Measurements from ENCODE around the gene ATOX1. TPM values are rescaled to one million over a fixed set of nuclear protein-coding genes. Genes with fewer than 3 reads are reported as not detected.

Gene ATOX1
- total and polyA plus RNA-seq, 2 of the 13 experiments (the other 11 are each of a cell fraction or from before 2014, with no cell fraction given): 62.4 to 124 TPM

GRCh38 chr5:151694035-151694485 is 64.4 kb downstream of the ATOX1 start (continued):
- no peak for TF ChIP-seq HIC2 (CRISPR knock-in tag; IDR thresholded peaks at IDR 0.05; ENCODE audit: low read depth)
- no peak for TF ChIP-seq ZC3H4 (CRISPR knock-in tag; IDR thresholded peaks at IDR 0.05; ENCODE audit: borderline replicate concordance)
- TF ChIP-seq POLR2AphosphoS5 (IDR thresholded peaks at IDR 0.05; ENCODE audit: low read depth, low read length): no peak
- no peak for TF ChIP-seq PAX8 (CRISPR knock-in tag; IDR thresholded peaks at IDR 0.05; ENCODE audit: borderline replicate concordance)
- TF ChIP-seq ZMAT3 (CRISPR knock-in tag; conservative IDR thresholded peaks at IDR 0.05): no peak
- TF ChIP-seq ARID5B (CRISPR knock-in tag; IDR thresholded peaks at IDR 0.05): peak; percentile 91
- no peak for TF ChIP-seq HOXD1 (CRISPR knock-in tag; IDR thresholded peaks at IDR 0.05)
- TF ChIP-seq ZSCAN9 (CRISPR knock-in tag; IDR thresholded peaks at IDR 0.05; ENCODE audit: borderline replicate concordance): no peak
- TF ChIP-seq IRF1 (CRISPR knock-in tag; IDR thresholded peaks at IDR 0.05; ENCODE audit: low read depth): no peak
- TF ChIP-seq PAXIP1 (CRISPR knock-in tag; conservative IDR thresholded peaks at IDR 0.05): peak; percentile 64
- TF ChIP-seq ZFAT (CRISPR knock-in tag; conservative IDR thresholded peaks at IDR 0.05): no peak
- 0 out of 2 replicates have a peak, but pooled peaks have one; percentile 30 for TF ChIP-seq GATAD1 (CRISPR knock-in tag; IDR thresholded peaks at IDR 0.05)
- TF ChIP-seq ZNF142 (CRISPR knock-in tag; IDR thresholded peaks at IDR 0.05): no peak

All from HepG2 (cell line).